Measurements from ENCODE around the gene TMEM254. TPM values are rescaled to one million over a fixed set of nuclear protein-coding genes. Genes with fewer than 3 reads are reported as not detected.
"Not testable (repeated sequence)": the region's sequence is repeated elsewhere in the genome, so short reads cannot be mapped to it uniquely, and the experiment has no call there.

Gene TMEM254
- polyA plus RNA-seq, 12 donors: 13.9 to 62.9 (median 20.1) TPM; not detected in 1

- DNase-seq: no peak
Observed at GRCh38 chr10:80131499-80131901, 53.0 kb downstream of the TMEM254 start.

GRCh38 chr10:80132299-80133139, 54.1 kb downstream of the TMEM254 start, which contains the start of gene PLAC9:
PLAC9 (plus strand) TSS chr10:80132730; CDS start chr10:80132763, 33 bp downstream.
- peak; percentile 49 for DNase-seq

GRCh38 chr10:80133206-80133605, 54.7 kb downstream of the TMEM254 start:
- DNase-seq: peak; percentile 60

GRCh38 chr10:80133687-80134086, 55.2 kb downstream of the TMEM254 start:
- DNase-seq: not testable (repeated sequence)

GRCh38 chr10:80136134-80136571, 57.7 kb downstream of the TMEM254 start:
- DNase-seq: peak; percentile 85

GRCh38 chr10:80137031-80137862, 58.8 kb downstream of the TMEM254 start:
- DNase-seq: peak; percentile 71

GRCh38 chr10:80137920-80138319, 59.5 kb downstream of the TMEM254 start:
- DNase-seq: no peak

GRCh38 chr10:80139265-80139664, 60.8 kb downstream of the TMEM254 start:
- DNase-seq: no peak

GRCh38 chr10:80140251-80140650, 61.8 kb downstream of the TMEM254 start:
- DNase-seq: no peak

GRCh38 chr10:80141696-80142460, 63.4 kb downstream of the TMEM254 start:
- no peak for DNase-seq

Other genes with a start within 250 kb of the TMEM254 start
- 1 to 10 TPM in 8 of 12 donors, under 1 TPM in 2, not detected in 2; 0.52 to 2.4 (median 1.2) TPM for gene SFTPD, start 129.6 kb upstream of the TMEM254 start, polyA plus RNA-seq (ENCODE audit: insufficient read length in 12 of 12)
- gene PLAC9, start 54.1 kb downstream of the TMEM254 start, polyA plus RNA-seq (ENCODE audit: insufficient read length in 12 of 12): 100 to 1,000 TPM in 1 of 12 donors, 10 to 100 TPM in 10, not detected in 1; 55.4 to 143 (median 71.3) TPM
- gene ANXA11, start 126.9 kb downstream of the TMEM254 start, polyA plus RNA-seq (ENCODE audit: insufficient read length in 12 of 12): 100 to 1,000 TPM in 6 of 12 donors, 10 to 100 TPM in 5, not detected in 1; 80.0 to 143 (median 100) TPM
- gene MAT1A, start 211.0 kb downstream of the TMEM254 start, polyA plus RNA-seq (ENCODE audit: insufficient read length in 12 of 12): 1 to 10 TPM in 1 of 12 donors, under 1 TPM in 6, not detected in 5; 0.06 to 1.1 (median 0.09) TPM